KOPT-K1 (cell line): Measurements from ENCODE around the gene TMOD4.

Experiments used
- H3K27ac ChIP-seq: fragments of 200-600 bp; sonication (generic); 2 replicates; pipeline ENCODE4 v1.5.1; 2016; ENCODE audit warnings: antibody characterized with exemption, mild to moderate bottlenecking, low read depth, low read length; ENCODE audit not compliant: poor library complexity, severe bottlenecking
- H3K36me3 ChIP-seq: fragments of 200-600 bp; sonication (generic); 2 replicates; pipeline ENCODE4 v1.5.1; 2017; ENCODE audit warnings: antibody characterized with exemption, mild to moderate bottlenecking, low read length, moderate library complexity; ENCODE audit not compliant: insufficient read depth
- H3K9me3 ChIP-seq: fragments of 200-600 bp; sonication (generic); 2 replicates; pipeline ENCODE4 v1.5.1; 2017; ENCODE audit warnings: antibody characterized with exemption, low read length, mild to moderate bottlenecking; ENCODE audit not compliant: insufficient read depth, poor library complexity, severe bottlenecking

The TMOD4 gene

DNA sequence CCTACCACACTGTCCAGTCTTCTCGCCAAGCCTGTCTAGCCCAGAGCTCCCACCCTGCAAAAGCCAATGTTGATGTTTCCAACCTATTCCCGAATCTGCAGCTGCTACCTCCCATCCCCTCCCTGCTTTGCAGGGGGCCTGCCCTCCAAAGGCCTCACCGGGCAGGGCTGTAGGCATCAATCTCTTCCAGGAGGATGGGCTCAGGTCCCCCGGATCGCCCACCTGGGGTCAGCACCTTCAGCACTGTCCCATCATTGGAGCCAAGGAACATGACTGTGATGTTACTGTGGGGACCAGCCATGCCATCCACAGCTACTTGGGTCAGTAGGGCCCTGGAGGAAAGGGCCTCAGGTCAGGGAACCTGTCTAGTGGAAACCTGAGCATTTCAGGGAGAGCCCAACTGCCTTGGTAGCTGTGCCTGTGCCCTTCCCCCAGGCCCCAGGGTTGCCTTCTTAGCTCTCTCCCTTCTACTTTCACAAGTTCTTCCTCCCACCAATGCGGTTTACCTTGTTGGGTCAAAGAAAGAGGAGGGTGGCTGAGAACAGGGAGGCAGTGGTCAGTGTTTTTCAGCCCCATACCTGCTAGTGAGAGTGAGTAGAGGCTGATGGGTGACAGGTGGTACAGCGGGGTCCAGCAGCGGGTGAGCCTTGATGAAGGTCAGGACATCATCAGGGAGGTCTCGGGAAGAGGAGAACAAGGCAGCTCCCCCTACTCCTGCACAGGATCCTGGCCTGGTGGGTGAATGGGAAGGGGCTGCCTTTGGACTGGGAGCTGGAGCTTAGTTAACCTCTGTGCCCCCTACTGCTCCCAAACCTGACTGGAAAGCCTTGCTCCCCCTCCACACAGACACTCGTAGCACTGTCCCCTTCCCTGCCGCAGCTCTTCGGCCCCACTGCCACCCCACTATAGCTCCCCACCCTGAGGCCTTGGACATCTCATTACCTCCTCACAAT, 40.1 kb downstream of the TMOD4 start:
- Histone ChIP-seq H3K9me3 (no peaks in the 10 kb centered on the region), H3K27ac (no peak overlapping the region), H3K36me3 (no peaks in the 10 kb centered on the region)

GRCh38 chr1:151134991-151135390, 40.8 kb downstream of the TMOD4 start:
- H3K9me3 ChIP-seq, result no peaks in the 10 kb centered on the region
- H3K36me3 ChIP-seq, result no peaks in the 10 kb centered on the region
- H3K27ac ChIP-seq, result no peak overlapping the region

- H3K27ac ChIP-seq, result no peak overlapping the region
- H3K36me3 ChIP-seq, result no peaks in the 10 kb centered on the region
- no peaks in the 10 kb centered on the region for H3K9me3 ChIP-seq
These were observed 41.4 kb downstream of the TMOD4 start for GRCh38 chr1:151134396-151134795.

DNA sequence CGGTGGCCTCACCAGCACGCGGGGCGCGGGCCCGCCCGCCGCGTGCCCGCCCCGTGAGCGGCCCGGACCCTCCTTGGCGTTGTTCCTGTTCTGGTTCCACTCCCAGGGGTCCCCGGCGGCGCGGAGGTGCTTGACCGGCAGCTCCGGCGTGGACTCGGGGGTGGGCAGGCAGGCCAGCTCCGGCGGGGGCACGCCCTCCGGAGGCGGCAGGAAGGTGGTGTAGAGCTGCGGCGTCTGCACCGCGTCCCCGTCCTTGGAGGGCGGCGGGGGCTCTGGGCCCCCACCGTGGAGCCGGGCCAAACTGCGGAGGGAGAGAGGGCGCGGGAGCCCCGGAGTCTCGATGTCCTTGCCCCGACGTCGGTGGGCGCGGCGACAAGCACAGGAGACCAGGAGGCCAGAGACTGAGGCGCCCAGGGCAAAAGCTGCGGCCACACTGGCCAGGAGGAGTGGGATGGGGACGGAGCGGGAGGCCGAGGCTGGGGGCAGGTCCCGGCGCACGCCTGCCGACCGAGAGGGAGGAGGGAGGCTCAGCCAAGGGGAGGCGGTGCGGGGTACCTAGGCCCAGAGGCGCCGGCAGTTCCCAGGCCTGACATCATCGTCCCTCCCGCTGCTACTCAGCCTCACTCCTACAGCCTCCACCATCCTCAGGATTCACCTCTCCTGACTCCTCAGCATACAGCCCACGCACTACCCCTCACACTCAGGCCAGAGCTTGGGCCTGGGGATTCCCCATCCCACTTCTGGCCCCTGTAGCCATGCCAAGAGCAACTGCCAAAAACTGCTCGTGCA, 42.6 kb downstream of the TMOD4 start:
- Histone ChIP-seq H3K9me3 (no peaks in the 10 kb centered on the region), H3K36me3 (no peaks in the 10 kb centered on the region), H3K27ac (no peak overlapping the region)

DNA sequence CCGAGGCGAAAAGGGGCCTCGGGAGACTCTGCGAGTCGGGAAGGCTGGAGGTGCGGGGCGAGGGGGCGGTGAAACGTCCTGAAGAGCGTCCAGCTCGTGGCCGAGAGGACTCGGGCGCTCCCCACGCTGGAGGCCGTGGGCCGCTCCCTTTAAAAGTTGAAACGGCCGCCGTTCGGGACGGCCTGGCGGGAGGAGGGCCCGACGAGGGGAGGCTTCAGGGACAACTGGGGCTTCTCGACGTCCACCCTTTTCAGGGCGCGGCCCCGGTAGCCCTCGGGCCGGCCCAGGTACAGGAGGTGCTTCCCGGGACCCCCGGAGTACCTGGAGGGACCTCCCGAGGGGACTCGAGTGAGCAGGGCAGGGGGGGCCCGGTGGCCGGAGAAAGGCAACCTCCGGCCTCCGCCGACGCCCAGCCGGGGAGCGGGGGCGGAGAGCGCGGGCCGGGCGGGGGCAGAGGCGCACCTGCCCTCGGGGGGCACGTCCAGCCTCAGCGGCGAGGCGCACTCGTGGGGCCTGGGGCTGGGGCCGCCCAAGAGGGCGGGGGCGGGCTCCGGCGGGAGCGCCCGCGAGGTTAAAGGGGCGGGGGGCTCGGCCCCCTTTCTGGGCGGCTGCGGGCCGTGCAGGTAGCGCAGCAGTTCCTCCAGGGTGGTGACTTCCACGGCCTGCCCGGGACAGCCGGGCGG, 43.3 kb downstream of the TMOD4 start:
- H3K27ac ChIP-seq, result no peak overlapping the region
- no peaks in the 10 kb centered on the region for H3K36me3 ChIP-seq
- no peaks in the 10 kb centered on the region for H3K9me3 ChIP-seq

DNA sequence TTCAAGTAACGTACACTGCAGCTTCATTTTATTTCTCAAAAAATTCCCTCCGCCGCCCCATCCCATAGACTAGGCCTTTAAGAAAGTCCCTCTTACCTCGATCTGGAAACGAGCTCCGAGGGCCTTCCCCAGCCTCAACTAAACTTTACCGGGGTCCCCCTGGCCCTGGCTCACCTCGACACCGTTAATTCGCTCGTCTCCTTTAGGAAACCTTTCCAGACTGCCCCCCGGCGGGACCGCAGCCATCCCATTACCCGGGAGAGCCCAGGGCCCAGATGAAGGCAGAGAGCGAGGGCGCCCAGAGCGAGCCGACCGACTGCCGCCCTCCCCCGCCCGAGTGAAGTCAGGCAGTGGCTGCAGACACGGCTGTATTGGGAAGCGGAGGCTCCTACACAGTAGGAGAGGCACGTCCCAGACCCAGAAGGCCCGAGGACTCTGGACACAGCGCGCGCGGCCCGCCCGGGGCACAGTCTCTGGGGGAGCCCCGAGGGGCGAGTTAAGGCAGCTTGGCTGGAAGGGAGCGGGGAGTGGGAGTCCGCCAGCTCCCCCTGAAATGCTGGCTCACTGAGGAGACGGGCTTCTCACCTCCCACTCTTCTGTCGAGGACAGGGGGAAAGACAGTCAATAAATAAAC, 44.0 kb downstream of the TMOD4 start:
- Histone ChIP-seq H3K9me3 (no peaks in the 10 kb centered on the region), H3K36me3 (no peaks in the 10 kb centered on the region), H3K27ac (no peak overlapping the region)

DNA sequence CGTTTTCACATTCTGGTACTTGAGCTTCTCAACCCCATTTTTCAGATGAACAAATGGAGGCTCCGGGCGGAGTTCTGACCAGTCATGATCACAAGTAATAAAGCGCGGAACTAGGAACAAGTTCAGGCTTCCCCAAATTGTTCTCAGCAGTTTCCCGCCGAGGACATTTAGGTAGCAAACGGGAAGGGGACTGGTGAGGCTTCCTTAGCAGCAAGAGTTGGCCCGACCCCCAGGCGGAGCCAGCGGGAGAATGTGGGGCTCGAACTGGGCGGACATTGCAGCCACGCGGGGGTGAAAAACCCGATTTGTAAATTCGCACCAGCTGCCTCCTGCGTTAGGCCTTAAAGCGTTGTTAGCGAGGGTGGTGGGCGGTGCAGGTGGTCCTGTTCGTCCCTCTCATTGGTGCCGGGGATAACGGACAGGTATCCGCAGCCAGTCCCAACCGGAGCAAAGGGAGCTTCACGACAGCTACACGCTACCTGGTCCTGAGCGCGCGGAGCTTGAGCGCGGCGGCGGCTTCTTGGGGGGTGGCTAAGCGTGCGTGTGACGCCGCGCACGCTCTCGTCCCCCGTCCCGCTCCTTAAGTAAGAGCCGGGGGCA, 44.7 kb downstream of the TMOD4 start:
- H3K27ac ChIP-seq, result no peak overlapping the region
- no peaks in the 10 kb centered on the region for H3K36me3 ChIP-seq
- H3K9me3 ChIP-seq, result no peaks in the 10 kb centered on the region

GRCh38 chr1:151128800-151129199, 47.0 kb downstream of the TMOD4 start:
- H3K36me3 ChIP-seq, result no peaks in the 10 kb centered on the region
- no peak overlapping the region for H3K27ac ChIP-seq
- H3K9me3 ChIP-seq, result no peaks in the 10 kb centered on the region

DNA sequence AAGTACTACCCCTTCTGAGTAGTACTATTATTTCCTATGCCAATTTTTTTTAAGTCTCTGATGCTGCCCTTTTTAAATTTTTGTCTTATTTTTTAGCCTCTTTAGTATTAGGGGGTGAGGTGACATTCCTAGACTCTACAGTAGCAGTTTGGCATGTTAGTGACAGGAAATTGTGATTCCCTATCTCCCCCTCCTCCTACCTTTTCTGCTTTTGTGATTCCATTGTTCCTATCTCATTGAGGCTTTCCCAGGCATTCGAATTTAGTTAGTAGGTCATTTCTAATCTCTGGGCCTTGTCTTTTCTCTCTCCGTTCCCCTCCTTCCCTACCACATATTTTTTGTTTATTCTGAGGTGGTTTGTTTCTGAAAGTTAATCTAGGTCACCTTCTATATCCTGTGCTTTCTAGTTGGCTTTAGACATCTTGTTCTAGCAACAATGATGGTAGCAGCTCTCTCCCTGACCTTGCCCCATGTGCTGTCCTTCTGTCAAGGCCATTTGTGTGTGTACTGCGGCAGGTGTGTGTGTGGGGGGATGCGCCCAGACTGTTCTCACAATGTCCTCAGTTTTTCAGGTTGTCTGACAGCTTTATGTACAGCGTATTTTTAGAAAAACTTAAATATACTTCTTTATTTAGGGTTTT, 50.9 kb downstream of the TMOD4 start:
- Histone ChIP-seq H3K36me3 (no peaks in the 10 kb centered on the region), H3K27ac (no peak overlapping the region), H3K9me3 (no peaks in the 10 kb centered on the region)
